KOPT-K1 (cell line): ENCODE measurements around the gene NEB.
"Not testable (repeated sequence)": the region's sequence is repeated elsewhere in the genome, so short reads cannot be mapped to it uniquely, and the experiment has no call there.

ENCODE experiments used
- H3K27ac ChIP-seq: fragments of 200-600 bp; sonication (generic); 2 replicates; pipeline ENCODE4 v1.5.1; 2016; ENCODE audit warnings: antibody characterized with exemption, mild to moderate bottlenecking, low read depth, low read length; ENCODE audit not compliant: poor library complexity, severe bottlenecking
- H3K36me3 ChIP-seq: fragments of 200-600 bp; sonication (generic); 2 replicates; pipeline ENCODE4 v1.5.1; 2017; ENCODE audit warnings: antibody characterized with exemption, mild to moderate bottlenecking, low read length, moderate library complexity; ENCODE audit not compliant: insufficient read depth
- H3K9me3 ChIP-seq: fragments of 200-600 bp; sonication (generic); 2 replicates; pipeline ENCODE4 v1.5.1; 2017; ENCODE audit warnings: antibody characterized with exemption, low read length, mild to moderate bottlenecking; ENCODE audit not compliant: insufficient read depth, poor library complexity, severe bottlenecking

Gene NEB

GRCh38 chr2:151728804-151729414 lies 5.4 kb downstream of the NEB start:
- Histone ChIP-seq H3K27ac (no peak overlapping the region), H3K9me3 (no peaks in the 10 kb centered on the region), H3K36me3 (no peaks in the 10 kb centered on the region)

DNA sequence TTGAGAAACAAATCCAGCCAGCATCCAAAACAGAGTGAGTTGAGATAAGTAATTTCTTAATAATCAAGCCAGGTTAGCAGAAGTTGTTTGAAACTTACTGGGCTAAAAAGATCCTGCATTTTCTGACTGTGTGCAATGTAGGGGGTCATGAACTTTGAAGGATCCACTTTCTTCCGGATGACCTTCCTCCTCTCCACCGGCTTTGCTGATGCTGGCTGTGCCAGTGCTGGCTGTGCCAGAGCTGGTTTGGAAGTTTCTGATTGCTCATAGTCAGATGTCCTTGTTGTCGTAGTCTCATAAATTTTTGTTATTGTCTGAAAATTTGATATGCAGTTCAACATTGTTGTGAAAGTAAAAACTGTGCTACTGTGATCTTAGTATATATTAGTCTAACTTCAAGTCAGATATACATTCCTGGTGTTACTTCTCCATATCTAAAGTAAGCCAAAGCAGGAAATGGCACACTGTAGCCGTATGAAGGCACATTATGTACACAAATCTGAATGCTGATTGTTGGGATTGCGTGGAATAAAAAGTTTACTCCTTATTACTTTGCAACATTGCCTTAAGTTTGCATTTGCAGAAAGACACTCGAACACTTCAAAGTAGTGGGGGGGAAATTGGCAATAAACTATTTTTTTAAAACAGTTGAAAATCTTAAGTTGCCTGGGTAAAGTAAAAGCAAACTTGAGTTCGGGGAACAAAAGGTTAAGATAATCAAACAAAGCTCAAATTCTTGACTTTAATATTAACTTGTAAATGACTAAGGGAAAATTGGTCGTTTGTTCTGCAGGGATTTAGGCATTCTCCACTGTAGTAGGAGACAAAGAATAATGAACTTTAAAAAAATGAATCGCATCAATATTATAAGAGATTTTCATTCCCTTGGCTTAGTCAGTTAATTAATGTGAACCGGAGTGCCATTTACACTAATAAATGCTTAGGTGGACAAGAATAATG lies 6.4 kb downstream of the NEB start:
- no peaks in the 10 kb centered on the region for H3K36me3 ChIP-seq
- no peak overlapping the region for H3K27ac ChIP-seq
- H3K9me3 ChIP-seq = no peaks in the 10 kb centered on the region

DNA sequence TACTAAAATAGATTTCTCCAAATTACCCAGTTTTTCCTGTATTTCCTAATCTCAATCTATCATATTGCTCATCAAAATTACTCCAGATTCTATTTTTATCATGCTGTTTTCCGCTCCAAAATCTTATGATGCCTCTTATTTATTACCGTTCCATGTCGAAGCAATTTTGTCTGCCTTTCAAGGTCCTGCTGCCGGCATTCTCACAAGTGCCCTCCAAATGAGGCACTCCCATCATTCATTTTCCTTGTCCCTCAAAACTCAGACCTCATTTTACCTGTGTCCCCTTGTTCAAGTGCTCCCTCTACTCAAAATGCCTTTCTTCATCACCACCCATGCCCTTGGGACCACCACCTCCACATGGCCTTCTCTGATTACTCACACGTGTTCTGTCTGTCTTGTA lies 13.1 kb downstream of the NEB start:
- Histone ChIP-seq H3K9me3 (no peaks in the 10 kb centered on the region), H3K36me3 (no peaks in the 10 kb centered on the region)

GRCh38 chr2:151720521-151720920 lies 13.8 kb downstream of the NEB start:
- Histone ChIP-seq H3K9me3 (no peaks in the 10 kb centered on the region), H3K27ac (no peak overlapping the region), H3K36me3 (no peaks in the 10 kb centered on the region)

More for the DNA sequence above, 13.1 kb downstream of the NEB start:
- H3K27ac ChIP-seq = no peak overlapping the region

- Histone ChIP-seq H3K36me3 (no peaks in the 10 kb centered on the region), H3K9me3 (no peaks in the 10 kb centered on the region), H3K27ac (no peak overlapping the region)
Measured at GRCh38 chr2:151718796-151719195, 15.5 kb downstream of the NEB start.

- no peaks in the 10 kb centered on the region for H3K36me3 ChIP-seq
- no peak overlapping the region for H3K27ac ChIP-seq
- H3K9me3 ChIP-seq = no peaks in the 10 kb centered on the region
Measured at GRCh38 chr2:151718247-151718646, 16.0 kb downstream of the NEB start.

GRCh38 chr2:151716721-151717120 lies 17.6 kb downstream of the NEB start:
- no peaks in the 10 kb centered on the region for H3K9me3 ChIP-seq
- no peaks in the 10 kb centered on the region for H3K36me3 ChIP-seq
- H3K27ac ChIP-seq = no peak overlapping the region

DNA sequence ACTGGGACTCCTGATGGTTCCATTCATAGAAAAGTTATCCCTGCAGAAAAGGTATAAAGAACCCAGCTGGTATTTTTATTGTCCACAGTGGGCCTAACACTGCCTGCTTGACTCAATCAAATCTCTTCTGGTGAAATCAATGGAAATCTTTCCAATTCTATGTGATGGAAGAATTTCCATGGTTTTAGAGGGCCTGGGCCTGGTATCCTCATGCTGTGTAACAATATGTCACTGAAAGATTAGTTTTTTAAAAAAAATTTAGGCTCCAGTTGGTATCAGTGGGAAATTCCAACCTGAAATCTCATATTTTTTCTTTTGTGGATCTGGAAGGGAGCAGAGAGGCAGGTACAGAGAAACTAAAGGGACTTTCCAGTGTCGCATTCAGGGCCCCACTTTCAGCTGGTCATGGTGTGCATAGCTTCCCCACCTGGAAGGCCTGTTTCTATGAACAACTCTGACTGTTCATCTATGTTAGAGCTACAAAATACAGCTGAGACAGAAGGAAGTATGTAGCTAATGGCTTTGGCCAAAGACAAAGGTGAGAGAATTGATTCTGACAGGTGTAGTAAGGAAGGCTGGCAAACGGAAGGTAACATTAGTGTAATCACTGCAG lies 20.9 kb downstream of the NEB start:
- Histone ChIP-seq H3K9me3 (no peaks in the 10 kb centered on the region), H3K36me3 (no peaks in the 10 kb centered on the region), H3K27ac (no peak overlapping the region)

DNA sequence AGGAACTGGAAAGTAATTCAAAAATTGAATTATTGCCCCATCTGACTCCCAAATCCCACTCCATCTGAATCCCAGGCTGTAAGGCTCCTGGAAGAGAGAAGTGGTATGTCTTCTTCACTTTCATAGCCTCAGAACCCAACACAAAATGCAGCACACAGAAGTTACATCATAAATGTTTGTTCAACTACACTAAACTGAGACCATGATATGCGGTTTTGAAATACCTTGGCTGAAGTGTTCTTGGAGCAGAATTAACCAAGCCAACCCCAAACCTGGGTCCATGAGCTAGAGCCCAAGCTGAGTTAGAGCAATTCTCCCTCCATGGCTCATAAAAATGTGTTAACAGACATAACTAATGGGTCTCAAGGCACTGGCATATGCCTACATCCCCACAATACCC lies 23.3 kb downstream of the NEB start:
- no peaks in the 10 kb centered on the region for H3K36me3 ChIP-seq
- H3K9me3 ChIP-seq = no peaks in the 10 kb centered on the region
- H3K27ac ChIP-seq = no peak overlapping the region

DNA sequence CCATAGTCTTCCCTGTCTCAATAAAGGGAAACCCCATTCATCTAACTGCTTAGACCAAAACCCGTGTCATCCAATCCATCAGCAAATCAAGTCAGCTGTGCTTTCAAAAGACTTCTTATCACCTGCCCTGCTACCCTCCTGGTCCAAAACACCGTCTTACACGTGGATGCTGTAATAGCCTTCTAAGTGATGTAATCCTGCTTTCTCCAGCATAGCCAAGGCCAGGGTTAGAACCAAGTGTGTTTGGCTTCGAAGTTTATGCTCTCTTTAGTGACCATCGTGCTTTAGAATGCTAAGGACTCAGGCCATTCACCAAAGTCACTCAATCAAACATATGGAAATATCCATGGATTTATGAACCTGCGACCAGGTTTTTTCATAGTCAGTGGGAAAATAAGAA lies 25.5 kb downstream of the NEB start:
- Histone ChIP-seq H3K36me3 (no peaks in the 10 kb centered on the region), H3K9me3 (no peaks in the 10 kb centered on the region), H3K27ac (no peak overlapping the region)

- H3K36me3 ChIP-seq = no peaks in the 10 kb centered on the region
- H3K9me3 ChIP-seq = no peaks in the 10 kb centered on the region
Measured at GRCh38 chr2:151707857-151708256, 26.4 kb downstream of the NEB start.

DNA sequence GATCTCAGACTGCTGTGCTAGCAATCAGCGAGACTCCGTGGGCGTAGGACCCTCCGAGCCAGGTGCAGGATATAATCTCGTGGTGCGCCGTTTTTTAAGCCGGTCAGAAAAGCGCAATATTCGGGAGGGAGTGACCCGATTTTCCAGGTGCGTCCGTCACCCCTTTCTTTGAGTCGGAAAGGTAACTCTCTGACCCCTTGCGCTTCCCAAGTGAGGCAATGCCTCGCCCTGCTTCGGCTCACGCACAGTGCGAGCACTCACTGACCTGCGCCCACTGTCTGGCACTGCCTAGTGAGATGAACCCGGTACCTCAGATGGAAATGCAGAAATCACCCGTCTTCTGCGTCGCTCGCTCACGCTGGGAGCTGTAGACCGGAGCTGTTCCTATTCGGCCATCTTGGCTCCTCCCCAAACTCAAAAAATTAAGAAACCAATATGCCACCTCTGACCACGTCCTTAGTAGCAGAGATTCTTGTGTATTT lies 29.8 kb downstream of the NEB start:
- H3K27ac ChIP-seq, H3K36me3 ChIP-seq, H3K9me3 ChIP-seq: not testable (repeated sequence)

More at GRCh38 chr2:151707857-151708256, 26.4 kb downstream of the NEB start:
- H3K27ac ChIP-seq = no peak overlapping the region

- H3K9me3 ChIP-seq, H3K27ac ChIP-seq, H3K36me3 ChIP-seq: not testable (repeated sequence)
Measured at GRCh38 chr2:151698134-151698533, 36.1 kb downstream of the NEB start.

GRCh38 chr2:151695778-151696177 lies 38.5 kb downstream of the NEB start:
- Histone ChIP-seq H3K36me3 (no peaks in the 10 kb centered on the region), H3K9me3 (no peaks in the 10 kb centered on the region), H3K27ac (no peak overlapping the region)

DNA sequence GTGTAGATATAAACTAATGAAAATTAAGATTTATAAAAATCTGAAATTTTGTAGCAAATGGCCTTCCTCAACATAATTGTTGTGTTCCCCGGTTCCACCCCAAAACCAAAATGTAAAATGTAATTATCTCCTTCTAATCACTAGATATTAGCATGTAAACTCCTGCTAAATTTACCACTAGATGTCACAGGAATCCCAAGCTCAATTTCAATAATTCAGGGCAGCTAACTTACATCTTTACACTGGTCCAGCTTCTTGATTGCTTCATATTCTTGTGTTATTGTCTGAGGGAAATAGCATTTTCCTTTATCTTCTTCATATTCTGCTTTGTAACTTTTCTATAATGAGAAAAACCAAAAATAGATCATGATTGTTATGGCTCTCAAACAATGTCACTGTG lies 42.6 kb downstream of the NEB start:
- H3K9me3 ChIP-seq = no peaks in the 10 kb centered on the region
- no peak overlapping the region for H3K27ac ChIP-seq

More for the DNA sequence above, 42.6 kb downstream of the NEB start:
- H3K36me3 ChIP-seq = no peaks in the 10 kb centered on the region
